ENCODE results near the gene CARHSP1. TPM values are rescaled to one million over a fixed set of nuclear protein-coding genes. Genes with fewer than 3 reads are reported as not detected.

Gene CARHSP1
- total and polyA plus RNA-seq, 2 of the 8 experiments (the other 6 are each of a cell fraction or from before 2014, with no cell fraction given), result 292 to 300 TPM

GRCh38 chr16:8831871-8832716 is 36.7 kb downstream of the CARHSP1 start (continued):
- TF ChIP-seq TEAD4 (IDR thresholded peaks at IDR 0.05; ENCODE audit: low read depth, low read length), result peak; percentile 49; the same call in 1 of the 2 replicates
- TF ChIP-seq TBP (IDR thresholded peaks at IDR 0.05; ENCODE audit: low read depth, low read length), result peak; percentile 68; the same call in 1 of the 2 replicates
- no peak for TF ChIP-seq BRCA1 (IDR thresholded peaks at IDR 0.05; ENCODE audit: low read depth, low read length)
- TF ChIP-seq JUN (IDR thresholded peaks at IDR 0.05; ENCODE audit: low read depth, low read length), result no peak
- TF ChIP-seq RXRA (IDR thresholded peaks at IDR 0.05; ENCODE audit: insufficient read depth, low read depth, low read length), result no peak
- no peak for TF ChIP-seq BCL11A (IDR thresholded peaks at IDR 0.05; ENCODE audit: low read depth in 2 of 2, low read length in 2 of 2)
- no peak for TF ChIP-seq RFX5 (IDR thresholded peaks at IDR 0.05; ENCODE audit: borderline replicate concordance, low read depth, low read length)
- TF ChIP-seq ASH2L (IDR thresholded peaks at IDR 0.05; ENCODE audit: low read length), result peak; percentile 85
